NCI-H2227 treated with DMSO at 0.1 percent for 48 hours (cell line): ENCODE results near the gene VPS18.
A peak's percentile ranks its signal among the peaks of the same experiment; 100 is the strongest.

Experiments used
- DNase-seq: peaks from one replicate; lab custom pipeline; 2025; lab: John Stamatoyannopoulos, UW

The VPS18 gene

GRCh38 chr15:40937762-40938535 is 43.7 kb downstream of the VPS18 start:
- no peak for DNase-seq

GRCh38 chr15:40938536-40938870 is 44.3 kb downstream of the VPS18 start:
- no peak for DNase-seq

GRCh38 chr15:40940296-40940801 is 46.1 kb downstream of the VPS18 start:
- no peak for DNase-seq

- DNase-seq: no peak
These were observed 46.8 kb downstream of the VPS18 start for GRCh38 chr15:40941068-40941527.

- peak; percentile 36 for DNase-seq
These were observed 47.5 kb downstream of the VPS18 start for GRCh38 chr15:40941528-40942336.

GRCh38 chr15:40942337-40942854 is 48.1 kb downstream of the VPS18 start:
- peak; percentile 3 for DNase-seq

GRCh38 chr15:40942878-40943277 is 48.6 kb downstream of the VPS18 start:
- DNase-seq: no peak

- DNase-seq: no peak
These were observed 49.6 kb downstream of the VPS18 start for GRCh38 chr15:40943764-40944365.

GRCh38 chr15:40944510-40945296 is 50.5 kb downstream of the VPS18 start:
- DNase-seq: no peak

GRCh38 chr15:40948706-40949473 is 54.6 kb downstream of the VPS18 start:
- DNase-seq: no peak

GRCh38 chr15:40949756-40950207 is 55.5 kb downstream of the VPS18 start:
- no peak for DNase-seq

- no peak for DNase-seq
These were observed 57.5 kb downstream of the VPS18 start for GRCh38 chr15:40951764-40952163.

- DNase-seq: no peak
These were observed 58.2 kb downstream of the VPS18 start for GRCh38 chr15:40952301-40952900.

- DNase-seq: peak; percentile 68
These were observed 58.9 kb downstream of the VPS18 start, which contains the start of gene CHAC1 for GRCh38 chr15:40952901-40953712. CHAC1 (plus strand) TSS chr15:40953471; CDS start chr15:40953584, 113 bp downstream.
